Muscle of arm (tissue), 12 donors: Measurements from ENCODE around the gene AFF3. TPM values are rescaled to one million over a fixed set of nuclear protein-coding genes. Genes with fewer than 3 reads are reported as not detected.
"Not testable (repeated sequence)": the region's sequence is repeated elsewhere in the genome, so short reads cannot be mapped to it uniquely, and the experiment has no call there.

ENCODE experiments used
- DNase-seq: peaks from one replicate; pipeline ENCODE4 v3.0.0-alpha.2; 2013
- polyA plus RNA-seq, 12 donors: library from polyadenylated mRNA; unstranded; fragments of 120-200 nt; gene quantifications; one replicate each; pipeline ENCODE4 v1.2.1, GENCODE V29; 2013; ENCODE audit not compliant: insufficient read length in 12 of 12

AFF3 gene
- polyA plus RNA-seq, 12 donors = 2.5 to 15.7 (median 3.7) TPM; not detected in 1

DNA sequence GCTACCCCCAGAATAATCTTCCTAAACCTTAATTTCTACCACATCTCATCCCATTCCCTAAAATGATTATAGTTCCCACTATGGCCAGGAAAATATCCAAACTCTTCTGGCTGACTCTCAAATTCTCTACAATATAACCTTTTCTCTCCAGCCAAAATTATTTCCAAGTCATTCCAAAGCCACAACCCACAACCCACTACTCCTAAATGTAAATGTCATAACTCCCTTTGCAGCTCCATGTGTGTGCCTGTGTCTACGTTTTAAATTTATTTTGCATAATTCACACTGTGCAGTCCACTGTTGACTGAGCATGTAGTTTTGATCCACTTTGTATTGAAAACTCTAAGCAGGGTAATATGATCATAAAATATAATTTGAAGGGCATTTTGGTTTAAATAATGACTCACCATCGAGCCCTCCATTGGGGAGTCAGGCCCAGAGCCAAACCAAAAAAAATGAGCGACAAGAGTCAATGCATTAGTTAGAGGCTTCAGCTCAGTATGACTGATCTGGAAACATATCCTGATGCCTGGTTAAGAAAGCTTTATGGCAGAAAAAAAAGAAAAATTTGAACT lies 171.0 kb downstream of the AFF3 start:
- no peak for DNase-seq

DNA sequence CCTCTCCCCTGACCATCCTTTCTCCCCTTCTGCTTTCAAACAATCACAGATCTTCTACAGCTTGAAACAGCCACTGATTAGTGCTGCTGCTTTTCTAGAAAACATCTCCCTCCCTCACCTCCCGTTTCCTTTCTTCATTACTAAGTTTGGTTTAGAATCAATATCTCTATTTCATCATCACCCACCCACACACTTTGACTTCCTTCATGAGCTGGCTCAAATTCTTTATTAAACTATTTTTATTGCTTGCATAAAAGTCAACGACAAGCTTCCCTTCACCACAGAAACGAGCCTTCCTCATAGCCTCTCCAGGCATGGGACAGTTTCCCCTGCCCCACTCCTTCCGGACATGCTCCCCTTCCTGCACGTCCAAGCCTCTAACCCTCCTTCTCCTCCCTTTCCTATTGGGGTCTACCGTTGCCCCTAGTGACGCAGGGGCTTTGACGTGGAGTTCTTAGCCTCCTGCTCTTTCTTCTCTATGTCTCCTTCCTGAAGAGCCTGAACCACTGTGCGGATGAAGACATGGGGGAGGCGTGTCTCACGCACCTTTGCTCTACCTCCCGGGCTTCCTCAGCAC lies 172.0 kb downstream of the AFF3 start:
- no peak for DNase-seq

DNA sequence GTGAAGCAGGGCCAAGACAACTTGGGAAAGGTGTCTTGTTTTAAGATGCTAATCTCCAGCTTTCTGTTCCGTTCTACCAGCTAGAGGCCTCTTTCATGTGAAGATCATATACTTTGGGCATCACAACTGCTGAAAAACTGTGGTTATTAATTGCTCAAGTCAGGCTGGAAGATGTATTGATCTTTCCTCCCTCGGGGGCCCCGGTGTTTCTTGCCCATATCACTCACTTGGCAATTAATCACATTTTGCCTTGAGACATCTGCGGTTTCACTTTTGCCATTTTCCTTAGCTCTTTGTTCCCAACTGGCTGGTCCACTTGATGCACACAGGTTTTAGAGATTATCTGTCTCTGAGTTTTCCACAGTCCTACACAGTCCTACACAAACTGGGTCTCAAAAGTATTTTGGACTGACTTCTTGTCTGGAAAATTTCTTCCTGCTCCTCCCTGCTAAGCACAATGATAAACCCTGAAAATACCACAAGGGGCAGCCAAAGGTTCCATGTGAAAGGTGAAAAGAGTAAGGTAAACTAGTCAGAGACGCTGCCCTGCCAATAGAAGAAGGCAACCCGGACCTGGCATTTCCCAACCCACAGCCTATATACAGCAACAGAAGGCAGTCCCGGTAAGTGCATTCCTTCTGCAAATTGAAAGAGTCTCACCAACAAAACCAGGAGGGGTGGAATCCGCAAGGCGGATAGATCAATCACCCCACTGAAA lies 181.0 kb downstream of the AFF3 start:
- no peak for DNase-seq

DNA sequence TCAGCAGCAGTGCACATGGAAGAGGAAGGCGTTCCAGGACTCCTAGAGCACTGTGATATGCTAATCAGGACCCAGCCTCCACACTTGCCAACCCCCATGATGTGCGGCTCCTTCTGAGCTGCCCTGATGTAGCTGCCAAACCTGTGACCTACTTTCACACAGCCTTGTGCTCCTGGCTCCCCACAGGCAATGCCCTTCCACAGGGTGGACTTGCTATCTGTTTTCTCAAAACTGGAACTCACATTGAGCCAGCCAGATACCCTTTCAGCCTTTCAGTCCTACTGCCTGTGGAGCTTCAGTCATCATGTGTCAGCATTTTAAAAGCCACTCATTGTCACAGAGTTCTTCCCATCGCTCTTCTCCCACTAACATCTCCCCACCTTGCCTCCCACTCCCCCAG lies 181.6 kb downstream of the AFF3 start:
- no peak for DNase-seq

DNA sequence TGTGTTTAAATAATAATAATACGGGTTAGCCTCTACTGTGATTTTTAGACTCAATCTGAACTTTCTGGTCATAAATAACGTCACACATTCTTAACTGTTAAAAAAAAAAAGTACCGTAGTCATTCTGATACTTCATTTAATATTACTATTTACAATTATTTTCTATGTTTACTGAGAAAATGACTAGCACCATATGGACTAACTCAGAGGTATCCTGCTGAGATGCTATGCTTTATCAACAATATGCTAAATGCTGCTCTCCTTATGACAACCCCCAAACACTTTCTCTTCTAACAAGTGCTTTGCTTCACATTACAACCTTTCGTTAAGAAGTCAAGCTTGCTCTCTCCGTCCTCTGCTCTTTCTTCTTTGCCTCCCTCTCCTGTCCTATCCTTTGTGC lies 182.1 kb downstream of the AFF3 start:
- DNase-seq = no peak

DNA sequence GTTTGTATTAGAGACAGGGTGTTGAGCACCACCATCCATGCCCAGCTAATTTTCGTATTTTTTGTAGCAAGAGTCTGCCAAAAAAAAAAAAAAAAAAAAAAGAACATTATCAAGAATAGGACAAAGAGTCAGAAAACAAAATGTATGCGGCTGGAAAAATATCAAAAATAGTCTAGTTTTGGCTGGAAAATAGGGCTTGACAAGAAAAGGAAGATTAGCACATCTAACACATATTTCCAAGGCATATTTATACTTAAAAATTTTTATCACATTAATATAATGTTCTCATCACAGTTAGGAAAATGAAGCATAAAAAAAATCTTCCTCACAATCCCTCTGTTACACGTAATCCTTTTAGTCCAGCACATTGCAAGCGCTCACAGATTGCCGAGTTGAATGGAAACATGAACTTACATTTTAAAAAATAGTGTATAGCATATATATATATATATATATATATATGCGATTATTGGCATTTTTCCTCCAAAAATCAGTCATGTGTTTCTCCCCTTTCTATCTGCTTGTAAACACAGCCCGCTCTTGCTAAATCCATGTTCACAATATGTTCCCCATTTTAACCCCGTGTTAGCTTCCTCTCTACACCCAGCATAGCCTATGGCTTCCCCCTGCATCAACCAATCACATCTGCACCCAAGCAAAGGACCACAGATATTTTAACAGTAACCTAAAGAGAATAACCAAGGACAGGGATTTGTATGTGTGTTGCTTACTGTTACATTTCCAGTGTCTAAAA lies 183.0 kb downstream of the AFF3 start:
- DNase-seq = no peak

DNA sequence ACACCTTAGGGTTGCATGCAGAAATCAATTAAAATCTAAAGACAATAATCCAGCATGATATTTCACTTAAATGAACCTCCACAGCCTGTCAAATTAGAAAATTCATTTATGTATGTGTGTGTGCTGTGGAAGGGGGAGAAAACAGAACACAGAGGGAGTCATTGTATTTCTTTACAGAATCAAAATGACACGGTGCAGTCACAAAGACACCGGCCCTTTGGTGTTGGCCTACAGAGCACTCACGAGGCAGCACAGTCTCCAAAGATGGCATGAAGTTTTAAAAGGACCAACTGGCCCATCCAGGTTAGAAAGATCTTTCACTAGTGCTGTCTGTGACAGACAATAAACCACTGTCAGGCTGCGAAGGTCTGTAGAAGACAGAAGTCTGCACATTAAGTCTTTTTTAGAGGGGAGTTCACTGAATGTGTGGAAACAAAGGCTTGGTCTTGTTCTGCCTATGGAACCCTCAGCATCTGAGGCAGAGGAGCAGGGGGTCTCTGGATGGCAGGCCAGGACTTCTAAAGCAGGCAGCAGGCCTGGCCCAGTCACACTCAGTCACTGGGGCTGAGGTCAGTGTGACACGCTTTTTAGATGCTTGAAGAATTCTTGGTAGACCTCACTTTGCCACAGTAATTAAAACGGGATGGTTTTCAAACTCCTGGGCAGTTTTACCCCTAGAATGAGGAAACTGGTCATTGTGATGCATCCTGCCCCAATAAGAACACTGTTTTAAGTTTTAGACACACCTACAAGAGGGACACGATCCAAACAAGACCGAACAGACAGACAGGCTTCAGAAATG lies 184.9 kb downstream of the AFF3 start:
- no peak for DNase-seq

DNA sequence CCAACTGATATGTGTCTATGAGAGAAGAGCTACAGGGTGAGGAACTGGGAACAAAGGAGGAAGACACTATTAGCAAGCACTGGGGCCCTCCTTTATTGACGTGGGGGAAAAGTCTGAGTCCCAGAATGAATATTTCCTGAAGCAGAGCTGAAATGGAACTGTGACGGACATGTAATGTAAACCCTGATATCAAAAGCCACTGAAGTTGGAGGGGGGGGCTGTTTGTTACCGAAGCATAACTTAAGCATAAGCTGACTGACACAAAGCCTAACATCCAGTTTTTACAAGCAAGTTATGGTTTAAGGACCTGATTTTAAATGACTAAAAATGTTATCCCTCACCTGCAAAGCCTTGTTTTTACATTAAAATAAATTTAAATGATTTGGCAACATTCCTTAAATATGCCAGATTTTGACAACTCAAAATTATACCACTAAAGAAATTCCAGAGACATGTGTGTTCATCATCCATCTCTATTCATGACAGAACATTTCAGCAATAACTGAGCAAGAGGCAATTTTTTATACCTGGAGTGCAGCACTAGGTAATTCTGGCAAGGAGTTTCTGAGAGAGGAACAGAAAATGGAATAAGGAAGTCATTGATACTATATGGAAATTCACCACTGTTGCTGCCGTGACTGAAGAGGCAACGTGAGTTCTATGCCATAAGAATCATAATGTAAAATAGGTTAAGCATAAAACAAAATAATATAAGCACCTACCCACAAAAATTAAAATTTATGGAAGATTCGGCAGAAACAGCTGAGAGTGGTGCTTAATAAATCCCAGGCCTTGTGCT lies 186.0 kb downstream of the AFF3 start:
- DNase-seq = no peak

DNA sequence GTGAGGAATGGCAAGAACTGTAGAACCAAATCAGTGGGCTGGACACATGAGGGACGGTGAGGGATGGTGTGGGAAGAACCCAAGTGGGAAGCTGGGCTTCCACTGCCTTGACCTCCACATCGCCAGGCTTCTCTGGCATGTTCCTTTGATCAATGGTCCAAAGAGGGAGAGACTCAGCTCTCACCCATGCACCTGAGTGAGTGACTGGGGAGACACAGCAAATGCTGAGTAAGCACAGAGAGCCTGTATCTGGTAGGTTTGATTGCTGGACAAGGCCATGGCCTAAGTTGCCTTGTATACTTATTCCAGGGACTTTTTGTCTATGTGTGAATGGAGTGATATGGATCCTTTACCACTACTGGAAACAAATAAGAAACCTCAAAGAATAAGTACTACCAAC lies 188.6 kb downstream of the AFF3 start:
- DNase-seq = no peak

DNA sequence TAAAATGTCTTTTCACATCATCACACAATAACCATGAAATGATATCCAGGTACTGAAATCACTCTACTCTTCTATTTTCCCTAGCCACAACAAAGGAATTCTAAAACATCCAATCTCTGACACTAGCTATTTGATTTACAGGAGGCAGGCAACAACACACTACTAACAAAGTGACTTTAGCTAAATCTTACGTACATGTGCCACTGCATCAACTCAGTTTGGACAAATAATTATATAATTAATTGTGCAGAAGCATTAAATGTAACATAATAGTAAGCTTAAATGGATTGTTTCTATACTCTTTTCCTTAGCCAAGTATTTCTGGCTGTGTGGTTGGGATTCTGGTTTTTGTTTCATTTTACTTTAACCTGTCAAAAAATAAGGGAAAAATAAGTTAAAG lies 192.4 kb downstream of the AFF3 start:
- DNase-seq = no peak

DNA sequence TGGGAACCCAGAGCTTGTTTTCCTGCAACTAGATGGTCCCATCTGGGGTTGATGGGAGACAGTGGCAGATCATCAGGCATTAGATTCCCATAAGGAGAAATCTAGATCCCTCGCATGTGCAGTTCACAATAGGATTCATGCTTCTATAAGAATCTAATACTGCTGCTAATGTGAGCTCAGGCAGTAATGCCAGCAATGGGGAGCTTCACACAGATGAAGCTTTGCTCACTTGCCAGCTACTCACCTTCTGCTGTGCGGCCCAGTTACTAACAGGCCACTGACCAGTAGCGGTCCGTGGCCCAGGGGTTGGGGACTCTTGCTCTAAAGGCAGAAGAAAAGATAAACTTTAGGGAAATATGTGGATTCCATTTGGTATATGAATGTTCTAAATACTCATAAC lies 192.9 kb downstream of the AFF3 start:
- DNase-seq = no peak

DNA sequence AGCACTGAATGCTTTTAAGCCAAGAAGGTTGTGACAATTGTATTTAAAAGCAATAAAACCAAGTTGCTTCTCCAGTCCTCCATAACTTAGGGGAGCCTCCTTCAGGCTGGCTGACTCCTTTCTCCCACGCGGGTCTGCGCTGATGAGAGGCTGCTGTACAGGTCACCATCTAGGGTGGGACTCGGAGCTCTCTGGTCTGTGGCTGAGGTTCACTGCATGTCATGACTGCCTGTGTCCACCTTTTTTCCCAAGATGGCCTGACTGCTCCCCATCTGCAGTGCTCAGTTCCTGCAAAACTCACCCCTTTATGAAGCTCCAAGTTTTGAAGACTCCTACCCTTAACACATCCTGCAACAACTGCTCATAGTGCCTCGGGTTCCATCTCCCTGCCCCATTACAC lies 194.4 kb downstream of the AFF3 start:
- no peak for DNase-seq

DNA sequence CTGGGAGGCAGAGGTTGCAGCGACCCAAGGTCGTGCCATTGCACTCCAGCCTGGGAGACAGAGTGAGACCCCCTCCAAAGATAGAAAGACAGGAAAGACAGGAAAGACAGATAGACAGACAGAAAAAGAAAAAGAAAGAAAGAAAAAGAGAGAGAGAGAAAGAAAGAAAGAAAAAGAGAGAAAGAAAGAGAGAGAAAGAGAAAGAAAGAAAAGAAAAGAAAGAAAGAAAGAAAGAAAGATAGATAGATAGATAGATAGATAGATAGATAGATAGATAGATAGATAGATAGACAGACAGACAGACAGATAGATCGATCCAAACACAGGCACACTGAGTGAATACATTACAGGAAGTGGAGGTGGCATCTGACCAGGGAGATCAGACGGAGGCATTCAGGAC lies 195.0 kb downstream of the AFF3 start:
- DNase-seq = not testable (repeated sequence)

DNA sequence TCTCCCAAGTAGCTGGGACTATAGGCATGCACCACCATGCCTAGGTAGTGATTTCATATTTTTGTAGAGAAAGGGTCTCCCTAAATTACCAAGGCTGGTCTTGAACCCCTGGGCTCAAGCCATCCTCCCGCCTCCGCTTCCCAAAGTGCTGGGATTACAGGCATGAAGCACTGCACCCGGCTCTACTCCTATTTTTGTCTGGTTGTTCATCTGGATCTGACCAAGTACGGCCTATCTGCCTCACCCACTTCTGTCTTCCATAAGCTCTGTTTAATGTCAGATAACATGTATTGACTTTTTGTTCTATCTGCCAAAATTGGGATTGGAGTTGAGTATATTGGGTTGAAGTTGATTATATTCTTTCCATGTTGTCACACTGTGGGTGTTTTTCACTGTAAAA lies 198.4 kb downstream of the AFF3 start:
- DNase-seq = no peak

DNA sequence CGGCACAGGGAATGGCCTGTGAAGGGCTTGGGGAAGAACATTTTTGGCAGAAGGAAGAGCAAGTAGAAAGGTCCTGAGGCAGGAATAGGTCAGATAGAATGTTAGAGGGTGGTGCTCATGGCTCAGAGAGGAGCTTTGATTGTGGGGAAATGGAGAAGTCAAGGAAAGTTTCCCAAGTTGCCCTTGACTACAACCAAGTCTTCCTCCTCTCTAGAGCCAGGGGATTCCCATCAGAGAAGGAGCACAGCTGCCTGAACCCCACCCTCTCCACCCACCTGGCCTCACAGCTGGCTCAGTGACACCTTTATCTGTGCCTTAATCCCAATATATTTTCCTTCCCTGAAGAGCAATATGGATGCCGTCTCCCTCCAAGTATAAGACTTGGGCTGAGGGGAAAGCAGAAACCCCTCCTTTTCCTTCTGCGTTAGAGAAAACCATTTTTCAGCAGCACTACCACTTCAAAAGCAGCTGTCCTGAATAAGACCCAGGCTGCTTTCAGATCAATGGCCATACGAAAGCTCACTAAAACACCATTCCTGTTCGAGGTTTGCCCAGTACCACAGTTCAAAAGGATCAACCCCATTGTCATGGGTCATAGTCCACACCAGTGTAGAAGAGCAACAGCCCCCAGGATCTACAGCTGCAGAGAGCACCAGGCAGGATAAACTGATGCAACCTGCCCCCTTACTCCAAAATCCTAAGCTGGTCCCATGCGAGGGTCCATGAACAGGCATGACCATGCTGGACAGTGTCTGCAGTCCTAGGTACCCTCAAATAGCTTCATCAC lies 199.6 kb downstream of the AFF3 start:
- DNase-seq = no peak

DNA sequence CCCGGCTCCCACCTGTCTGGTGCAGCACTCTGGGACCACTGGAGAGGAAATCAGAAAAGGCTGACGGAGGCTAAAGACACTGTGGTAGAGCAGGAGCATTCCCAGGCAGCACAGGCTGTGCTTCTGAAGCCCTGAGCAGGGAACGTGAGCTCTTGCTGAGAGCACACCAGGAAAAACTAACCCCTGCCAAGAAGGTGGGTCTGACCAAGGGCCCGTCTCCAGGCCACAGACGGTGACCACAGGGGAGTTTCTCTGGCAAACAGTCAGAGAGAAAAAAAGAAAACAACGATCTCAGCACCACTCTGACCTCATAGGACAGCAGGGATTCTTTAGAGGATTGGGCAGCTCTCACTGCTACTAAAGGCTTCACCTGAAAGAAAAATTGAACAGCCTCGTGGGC lies 201.4 kb downstream of the AFF3 start:
- DNase-seq = peak; percentile 24

DNA sequence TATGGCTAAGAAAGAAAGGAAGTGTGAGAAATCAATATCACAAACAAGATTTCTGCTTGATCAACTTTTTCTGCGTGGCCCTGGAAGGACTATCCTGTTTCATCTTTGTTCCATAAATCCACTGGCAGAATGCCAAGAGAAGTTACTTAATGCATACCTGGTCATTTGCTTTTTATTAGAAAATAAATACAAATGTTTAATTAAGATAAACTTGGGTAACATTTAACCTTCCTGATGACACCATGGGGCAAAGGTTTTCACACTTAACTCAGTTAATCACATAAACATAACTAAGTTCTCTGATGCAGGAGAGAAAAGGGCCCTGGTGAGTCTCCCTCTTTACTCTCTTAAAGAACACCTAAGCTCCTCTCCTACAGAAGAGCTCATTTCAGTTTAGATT lies 203.3 kb downstream of the AFF3 start:
- DNase-seq = no peak

DNA sequence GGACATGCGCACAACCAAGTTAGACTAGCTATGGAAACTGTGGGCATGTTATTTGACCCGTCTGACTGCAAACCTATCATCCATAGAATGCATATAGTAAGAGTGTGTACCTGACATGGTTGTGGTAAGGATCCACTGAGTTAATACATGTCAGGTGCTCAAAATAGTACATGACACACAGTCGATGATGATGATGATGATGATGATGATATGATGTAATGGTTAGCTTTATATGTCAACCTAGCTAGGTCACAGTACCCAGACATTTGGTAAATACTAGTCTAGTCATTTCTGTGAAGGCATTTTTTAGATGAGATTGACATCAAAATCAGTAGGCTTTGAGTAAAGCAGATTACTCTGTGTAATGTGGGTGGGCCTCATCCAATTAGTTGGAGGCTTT lies 204.1 kb downstream of the AFF3 start:
- DNase-seq = no peak

DNA sequence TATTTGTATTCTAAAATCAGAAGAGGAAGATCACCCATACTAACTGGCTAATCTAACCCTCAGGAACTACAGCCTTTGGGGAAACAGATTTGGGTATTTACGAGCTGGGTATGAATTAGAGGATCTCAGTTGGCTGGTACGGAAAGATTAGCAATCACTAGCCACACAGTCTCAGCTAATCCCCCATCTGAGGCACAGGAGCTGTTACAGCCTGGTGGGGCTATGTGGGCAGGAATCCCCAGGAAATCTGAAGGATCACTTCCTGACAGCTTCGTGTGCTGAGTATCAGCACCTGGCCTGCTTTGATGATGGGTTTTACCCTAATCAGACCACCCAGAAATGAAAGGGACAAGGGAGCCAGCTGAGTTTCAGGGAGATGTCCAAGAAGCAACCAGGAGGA lies 206.3 kb downstream of the AFF3 start:
- no peak for DNase-seq

DNA sequence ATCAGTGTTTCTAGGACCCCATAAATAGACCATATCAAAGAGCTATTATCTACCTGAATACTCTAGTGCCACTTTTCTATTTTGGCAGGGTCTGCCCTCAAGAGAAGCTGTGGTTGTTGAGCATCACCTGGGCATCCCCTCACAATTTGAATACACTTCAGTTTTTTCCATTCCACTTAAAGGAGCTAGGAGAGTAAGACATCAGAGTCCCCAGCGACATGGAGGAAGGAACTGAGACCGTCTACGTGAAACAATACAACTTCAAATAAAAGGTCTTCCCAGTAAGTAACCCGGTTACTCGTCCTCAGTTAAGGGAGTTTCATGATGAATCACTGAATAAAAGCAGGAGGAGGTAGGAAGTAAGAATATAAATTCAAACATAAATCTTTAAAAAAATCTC lies 206.7 kb downstream of the AFF3 start:
- DNase-seq = no peak
